Trophoblast cell (in vitro differentiated cells and primary cell): ENCODE measurements around the gene HADHB.
"Not testable (repeated sequence)": the region's sequence is repeated elsewhere in the genome, so short reads cannot be mapped to it uniquely, and the experiment has no call there.

Experiments used
- DNase-seq, 2 donors: peaks; one replicate each; pipeline ENCODE4 v3.0.0-alpha.2; 2016
- H2AFZ ChIP-seq: 2 replicates; pipeline ENCODE4 v1.6.1; 2013; ENCODE audit warnings: low read length, moderate library complexity, mild to moderate bottlenecking; ENCODE audit not compliant: insufficient read depth, poor library complexity
- H2AK5ac ChIP-seq: 2 replicates; pipeline ENCODE4 v1.6.1; 2013; ENCODE audit warnings: mild to moderate bottlenecking, low read length
- H2BK120ac ChIP-seq: 2 replicates; pipeline ENCODE4 v1.6.1; 2013; ENCODE audit warnings: low read length, mild to moderate bottlenecking, moderate library complexity; ENCODE audit not compliant: insufficient read depth, poor library complexity
- H2BK12ac ChIP-seq: 2 replicates; pipeline ENCODE4 v1.6.1; 2013; ENCODE audit warnings: mild to moderate bottlenecking, low read length, moderate library complexity
- H2BK5ac ChIP-seq: 2 replicates; pipeline ENCODE4 v1.6.1; 2013; ENCODE audit warnings: low read length, low read depth, moderate library complexity, mild to moderate bottlenecking; ENCODE audit not compliant: poor library complexity
- H3K14ac ChIP-seq: 2 replicates; pipeline ENCODE4 v1.6.1; 2013; ENCODE audit warnings: mild to moderate bottlenecking, low read length
- H3K18ac ChIP-seq: 2 replicates; pipeline ENCODE4 v1.6.1; 2013; ENCODE audit warnings: mild to moderate bottlenecking, low read length
- H3K23ac ChIP-seq: 2 replicates; pipeline ENCODE4 v1.6.1; 2013; ENCODE audit warnings: low read length
- H3K27ac ChIP-seq: 2 replicates; pipeline ENCODE4 v1.5.1; 2013; ENCODE audit warnings: low read depth, mild to moderate bottlenecking, inconsistent platforms, low read length, moderate library complexity
- H3K27me3 ChIP-seq: 2 replicates; pipeline ENCODE4 v1.6.1; 2013; ENCODE audit warnings: inconsistent platforms, mild to moderate bottlenecking, low read length, moderate library complexity; ENCODE audit not compliant: insufficient read depth
- H3K36me3 ChIP-seq, 2 experiments: 1 replicate in 1 of 2; 2 replicates in 1 of 2; pipeline ENCODE4 v1.6.1; 2013; ENCODE audit warnings: low read length in 2 of 2, mild to moderate bottlenecking in 2 of 2, moderate library complexity in 1 of 2; ENCODE audit not compliant: insufficient read depth in 2 of 2, control insufficient read depth in 1 of 2
- H3K4ac ChIP-seq: 2 replicates; pipeline ENCODE4 v1.6.1; 2013; ENCODE audit warnings: low read depth, mild to moderate bottlenecking, low read length, moderate library complexity
- H3K4me1 ChIP-seq, 2 experiments: 1 replicate in 1 of 2; 2 replicates in 1 of 2; pipeline ENCODE4 v1.6.1; 2013; ENCODE audit warnings: low read length in 2 of 2, mild to moderate bottlenecking in 2 of 2, moderate library complexity in 1 of 2; ENCODE audit not compliant: insufficient read depth in 2 of 2, control insufficient read depth in 1 of 2
- H3K4me2 ChIP-seq: 2 replicates; pipeline ENCODE4 v1.6.1; 2013; ENCODE audit warnings: inconsistent platforms, mild to moderate bottlenecking, low read length, moderate library complexity
- H3K4me3 ChIP-seq: 2 replicates; pipeline ENCODE4 v1.5.1; 2013; ENCODE audit warnings: mild to moderate bottlenecking, low read depth, low read length, inconsistent platforms
- H3K79me1 ChIP-seq: one replicate; pipeline ENCODE4 v1.6.1; 2013; ENCODE audit warnings: low read length
- H3K79me2 ChIP-seq: 2 replicates; pipeline ENCODE4 v1.6.1; 2013; ENCODE audit warnings: low read length, mild to moderate bottlenecking; ENCODE audit not compliant: control insufficient read depth, insufficient read depth, poor library complexity
- H3K9ac ChIP-seq: 2 replicates; pipeline ENCODE4 v1.6.1; 2013; ENCODE audit warnings: mild to moderate bottlenecking, low read length
- H3K9me3 ChIP-seq: 2 replicates; pipeline ENCODE4 v1.6.1; 2013; ENCODE audit warnings: low read depth, mild to moderate bottlenecking, control low read depth, inconsistent platforms, low read length; ENCODE audit not compliant: insufficient read depth
- H4K12ac ChIP-seq: 2 replicates; pipeline ENCODE4 v1.6.1; 2013; ENCODE audit warnings: low read depth, mild to moderate bottlenecking, low read length, moderate library complexity
- H4K8ac ChIP-seq: 2 replicates; pipeline ENCODE4 v1.6.1; 2013; ENCODE audit warnings: low read depth, mild to moderate bottlenecking, low read length, moderate library complexity
- H4K91ac ChIP-seq: one replicate; pipeline ENCODE4 v1.6.1; 2013; ENCODE audit warnings: low read depth, mild to moderate bottlenecking, low read length, moderate library complexity
- WGBS: extraction: QIAGEN DNeasy Blood & Tissue Kit; methylation state at CpG from one replicate; pipeline ENCODE4 v1.1.7; 2013; ENCODE audit warnings: missing lambda C conversion rate; ENCODE audit not compliant: insufficient read length, insufficient coverage; ENCODE audit errors: extremely low coverage; 5-methylcytosine and 5-hydroxymethylcytosine counted together

Gene HADHB

GRCh38 chr2:26305094-26305493 is 60.4 kb downstream of the HADHB start:
- not testable (repeated sequence) for H3K23ac ChIP-seq, H3K79me1 ChIP-seq, H3K9me3 ChIP-seq, H3K9ac ChIP-seq, H2BK12ac ChIP-seq, H2AK5ac ChIP-seq, H3K4me2 ChIP-seq, H3K27ac ChIP-seq, H3K14ac ChIP-seq, H3K4ac ChIP-seq, H3K18ac ChIP-seq, H2BK120ac ChIP-seq, H3K36me3 ChIP-seq, H4K12ac ChIP-seq, H2BK5ac ChIP-seq, DNase-seq, H2AFZ ChIP-seq, H4K8ac ChIP-seq, H4K91ac ChIP-seq, H3K79me2 ChIP-seq, H3K4me3 ChIP-seq, H3K27me3 ChIP-seq
- no CpG with 5 or more reads among the region's 7 CpGs for WGBS
- peaks cover 4 to 12% of the 10 kb centered on the region in 2 experiments for H3K4me1 ChIP-seq

GRCh38 chr2:26305540-26305939 is 60.8 kb downstream of the HADHB start:
- H3K4ac ChIP-seq = no peak overlapping the region
- H3K4me1 ChIP-seq = peaks cover 2 to 7% of the 10 kb centered on the region in 2 experiments
- no peak overlapping the region for H3K4me3 ChIP-seq
- no peak overlapping the region for H3K14ac ChIP-seq
- no peaks in the 10 kb centered on the region for H3K36me3 ChIP-seq
- no peak overlapping the region for H2BK5ac ChIP-seq
- H3K27me3 ChIP-seq = no peaks in the 10 kb centered on the region
- no peak for DNase-seq
- no peak overlapping the region for H3K4me2 ChIP-seq
- no peak overlapping the region for H3K27ac ChIP-seq
- no peak overlapping the region for H3K18ac ChIP-seq
- WGBS = no CpG with 5 or more reads among the region's 6 CpGs
- no peak overlapping the region for H2AK5ac ChIP-seq
- no peak overlapping the region for H3K9ac ChIP-seq
- H4K12ac ChIP-seq = no peak overlapping the region
- no peak overlapping the region for H2BK120ac ChIP-seq
- no peak overlapping the region for H2BK12ac ChIP-seq
- H4K91ac ChIP-seq = no peak overlapping the region
- H3K9me3 ChIP-seq = peaks cover 3% of the 10 kb centered on the region
- peaks cover under 1% of the 10 kb centered on the region for H3K79me1 ChIP-seq
- no peak overlapping the region for H4K8ac ChIP-seq
- no peaks in the 10 kb centered on the region for H3K79me2 ChIP-seq
- H3K23ac ChIP-seq = no peak overlapping the region
- H2AFZ ChIP-seq = no peak overlapping the region

GRCh38 chr2:26309921-26310320 is 65.2 kb downstream of the HADHB start:
- H2BK12ac ChIP-seq = no peak overlapping the region
- DNase-seq = no peak
- H3K4me1 ChIP-seq = peaks cover 0 to 3% of the 10 kb centered on the region in 2 experiments
- H2AFZ ChIP-seq = no peak overlapping the region
- no peak overlapping the region for H3K14ac ChIP-seq
- H3K79me2 ChIP-seq = no peaks in the 10 kb centered on the region
- no peak overlapping the region for H3K4me2 ChIP-seq
- H3K27me3 ChIP-seq = no peaks in the 10 kb centered on the region
- H3K9ac ChIP-seq = no peak overlapping the region
- H3K18ac ChIP-seq = no peak overlapping the region
- no peak overlapping the region for H3K27ac ChIP-seq
- H3K9me3 ChIP-seq = peaks cover 1% of the 10 kb centered on the region
- H2BK5ac ChIP-seq = no peak overlapping the region
- no peak overlapping the region for H2AK5ac ChIP-seq
- H4K8ac ChIP-seq = no peak overlapping the region
- no peak overlapping the region for H2BK120ac ChIP-seq
- H3K79me1 ChIP-seq = no peaks in the 10 kb centered on the region
- no peak overlapping the region for H3K23ac ChIP-seq
- no peaks in the 10 kb centered on the region for H3K36me3 ChIP-seq
- no peak overlapping the region for H4K12ac ChIP-seq
- no peak overlapping the region for H4K91ac ChIP-seq
- WGBS = no CpG with 5 or more reads among the region's 10 CpGs
- H3K4me3 ChIP-seq = no peak overlapping the region
- no peak overlapping the region for H3K4ac ChIP-seq

- H3K4me2 ChIP-seq = no peak overlapping the region
- no peaks in the 10 kb centered on the region for H3K36me3 ChIP-seq
- H4K12ac ChIP-seq = no peak overlapping the region
- H2BK120ac ChIP-seq = no peak overlapping the region
- H3K9ac ChIP-seq = no peak overlapping the region
- no peak overlapping the region for H3K14ac ChIP-seq
- H3K9me3 ChIP-seq = peaks cover 1% of the 10 kb centered on the region
- no peak overlapping the region for H2AK5ac ChIP-seq
- no peak overlapping the region for H3K23ac ChIP-seq
- no peak overlapping the region for H3K27ac ChIP-seq
- no peak overlapping the region for H2BK5ac ChIP-seq
- no peak overlapping the region for H2BK12ac ChIP-seq
- WGBS = no CpG with 5 or more reads among the region's 9 CpGs
- H2AFZ ChIP-seq = no peak overlapping the region
- no peaks in the 10 kb centered on the region for H3K79me2 ChIP-seq
- peaks cover 0 to 5% of the 10 kb centered on the region in 2 experiments for H3K4me1 ChIP-seq
- H3K4ac ChIP-seq = no peak overlapping the region
- H3K4me3 ChIP-seq = no peak overlapping the region
- DNase-seq = peak; percentile 84 to 86
- no peak overlapping the region for H4K91ac ChIP-seq
- no peaks in the 10 kb centered on the region for H3K79me1 ChIP-seq
- no peaks in the 10 kb centered on the region for H3K27me3 ChIP-seq
- no peak overlapping the region for H3K18ac ChIP-seq
- no peak overlapping the region for H4K8ac ChIP-seq
These were observed 67.7 kb downstream of the HADHB start for GRCh38 chr2:26312471-26312870.
